GM18909 (cell line): ENCODE data around the gene CCDC134.
"Not testable (repeated sequence)": the region's sequence is repeated elsewhere in the genome, so short reads cannot be mapped to it uniquely, and the experiment has no call there.

ENCODE experiments used
- ATAC-seq: cut with Tn5 transposase; IDR thresholded peaks from one replicate; pipeline ENCODE4 v1.9.1; 2021; ENCODE audit warnings: mild to moderate bottlenecking; ENCODE audit not compliant: unreplicated experiment, poor library complexity

CCDC134 gene

GRCh38 chr22:41840216-41840615 lies 39.7 kb downstream of the CCDC134 start:
- no peak for ATAC-seq

GRCh38 chr22:41841085-41841712 lies 40.7 kb downstream of the CCDC134 start:
- no peak for ATAC-seq

- ATAC-seq, result no peak
These were observed 42.8 kb downstream of the CCDC134 start for GRCh38 chr22:41842996-41843970.

GRCh38 chr22:41844036-41844435 lies 43.6 kb downstream of the CCDC134 start:
- no peak for ATAC-seq

- no peak for ATAC-seq
These were observed 44.0 kb downstream of the CCDC134 start for GRCh38 chr22:41844513-41844912.

GRCh38 chr22:41845380-41846267 lies 45.1 kb downstream of the CCDC134 start:
- no peak for ATAC-seq

- no peak for ATAC-seq
These were observed 45.9 kb downstream of the CCDC134 start for GRCh38 chr22:41846268-41846987.

- ATAC-seq, result no peak
These were observed 46.8 kb downstream of the CCDC134 start for GRCh38 chr22:41847300-41847699.

GRCh38 chr22:41848468-41848867 lies 48.0 kb downstream of the CCDC134 start:
- ATAC-seq, result no peak

- ATAC-seq, result no peak
These were observed 56.0 kb downstream of the CCDC134 start for GRCh38 chr22:41856469-41856868.

- no peak for ATAC-seq
These were observed 56.8 kb downstream of the CCDC134 start for GRCh38 chr22:41857155-41857859.

GRCh38 chr22:41857860-41858199 lies 57.4 kb downstream of the CCDC134 start:
- ATAC-seq, result no peak

- peak; percentile 48 for ATAC-seq
These were observed 61.7 kb downstream of the CCDC134 start for GRCh38 chr22:41862160-41862529.

- peak; percentile 61 for ATAC-seq
These were observed 62.2 kb downstream of the CCDC134 start for GRCh38 chr22:41862530-41863266.

- ATAC-seq, result no peak
These were observed 63.0 kb downstream of the CCDC134 start for GRCh38 chr22:41863472-41863871.

GRCh38 chr22:41868556-41868955 lies 68.1 kb downstream of the CCDC134 start:
- no peak for ATAC-seq

GRCh38 chr22:41870081-41870480 lies 69.6 kb downstream of the CCDC134 start:
- ATAC-seq, result not testable (repeated sequence)

GRCh38 chr22:41870786-41871185 lies 70.3 kb downstream of the CCDC134 start:
- no peak for ATAC-seq

- ATAC-seq, result no peak
These were observed 72.9 kb downstream of the CCDC134 start for GRCh38 chr22:41873391-41873790.
